ENCODE data around the gene AMY2B. TPM values are rescaled to one million over a fixed set of nuclear protein-coding genes. Genes with fewer than 3 reads are reported as not detected.

The AMY2B gene
- total and polyA plus RNA-seq, 2 of the 8 experiments (the other 6 are each of a cell fraction or from before 2014, with no cell fraction given), result 2.0 to 2.1 TPM

DNA sequence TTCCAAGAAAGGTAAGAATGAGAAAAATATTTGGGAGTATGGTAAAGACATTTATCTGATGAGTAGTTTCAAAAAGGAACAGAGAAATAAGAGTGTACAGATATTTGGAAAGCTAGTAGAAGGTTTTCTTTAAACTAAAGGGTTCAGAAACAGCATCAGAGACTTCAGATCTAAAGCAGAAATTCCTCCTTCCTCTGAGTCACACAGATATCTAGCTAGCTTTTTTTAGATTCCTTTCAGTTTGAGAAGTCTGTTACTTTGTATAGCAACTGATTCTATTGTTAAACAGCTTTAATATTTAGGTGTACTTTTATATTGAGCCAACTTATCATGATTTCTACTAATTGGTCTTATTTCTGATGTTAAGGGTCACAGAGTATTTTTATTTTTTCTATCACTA is 4.7 kb downstream of the AMY2B start:
- H3K4ac ChIP-seq (replicated peaks; ENCODE audit: insufficient read length, low read depth, low read length), result no peak overlapping the region
- no peak for DNase-seq (ENCODE audit: low read depth in 1 of 2, low spot score in 2 of 2)
- H3K79me1 ChIP-seq (ENCODE audit: low read depth, low read length), result no peaks in the 10 kb centered on the region
- no peak overlapping the region for H2BK5ac ChIP-seq (ENCODE audit: low read depth, low read length)
- no peak overlapping the region for H3K4me3 ChIP-seq (ENCODE audit: extremely low read depth in 1 of 4, insufficient read depth in 2 of 4, low read depth in 3 of 4, low read length in 4 of 4)
- no peak overlapping the region for H2AFZ ChIP-seq (ENCODE audit: low read length)
- no peaks in the 10 kb centered on the region for H3K23me2 ChIP-seq (ENCODE audit: low read depth, low read length)
- H4K8ac ChIP-seq (ENCODE audit: extremely low read depth, insufficient read depth, low read length), result no peak overlapping the region
- no peak overlapping the region for H3K23ac ChIP-seq (ENCODE audit: insufficient read length)
- no peak overlapping the region for H2BK12ac ChIP-seq (ENCODE audit: low read depth, low read length)
- POLR2A ChIA-PET (ENCODE audit: partially characterized antibody), result interaction anchor here (1.2 kb wide), 1 partner anchor 9 kb away, joined by 3 read pairs; no protein-coding TSS in a partner anchor
- H3K27me3 ChIP-seq (replicated peaks in 1 of 4; ENCODE audit: control insufficient read depth in 3 of 4, extremely low read depth in 1 of 4, insufficient read depth in 3 of 4, low read length in 3 of 4), result no peaks in the 10 kb centered on the region
- H4K91ac ChIP-seq (replicated peaks; ENCODE audit: insufficient read length, low read length), result no peak overlapping the region
- no peak overlapping the region for H3K27ac ChIP-seq (ENCODE audit: low read depth, low read length)
- no peak overlapping the region for H2BK120ac ChIP-seq (replicated peaks; ENCODE audit: low read depth, low read length)
- H3K4me2 ChIP-seq (ENCODE audit: insufficient read depth in 1 of 2, low read depth in 2 of 2, low read length in 2 of 2), result no peak overlapping the region
- CTCF ChIA-PET (ENCODE audit: partially characterized antibody), result interaction anchor here (0.6 kb wide), 1 partner anchor 1274 kb away, joined by 4 read pairs; no protein-coding TSS in a partner anchor
- H3K4me1 ChIP-seq (replicated peaks in 1 of 4; ENCODE audit: control insufficient read depth in 3 of 4, insufficient read depth in 4 of 4, low read length in 3 of 4), result no peaks in the 10 kb centered on the region
- no peaks in the 10 kb centered on the region for H3K36me3 ChIP-seq (ENCODE audit: control insufficient read depth in 2 of 4, insufficient read depth in 4 of 4, low read length in 3 of 4)
- no peak overlapping the region for H2BK20ac ChIP-seq (ENCODE audit: low read length)
- H4K20me1 ChIP-seq (replicated peaks in 1 of 2; ENCODE audit: control insufficient read depth in 1 of 2, insufficient read depth in 2 of 2, low read length in 2 of 2), result no peaks in the 10 kb centered on the region
- H3K79me2 ChIP-seq (ENCODE audit: control insufficient read depth in 1 of 2, insufficient read depth in 2 of 2, low read length in 2 of 2), result no peaks in the 10 kb centered on the region
- no peak overlapping the region for H2BK15ac ChIP-seq (ENCODE audit: low read length)
- H3K9ac ChIP-seq (replicated peaks in 1 of 4; ENCODE audit: extremely low read depth in 1 of 4, low read depth in 3 of 4, low read length in 3 of 4), result no peak overlapping the region
- FAIRE-seq, result no peak
- no peak overlapping the region for H2AK5ac ChIP-seq (ENCODE audit: low read depth, low read length)
- no peak overlapping the region for H3K14ac ChIP-seq (ENCODE audit: insufficient read length)
- H3K56ac ChIP-seq (replicated peaks; ENCODE audit: insufficient read length, low read depth, low read length), result no peak overlapping the region
- no peak overlapping the region for H3K18ac ChIP-seq (ENCODE audit: extremely low read depth, low read length)
- no peak overlapping the region for H4K5ac ChIP-seq (ENCODE audit: insufficient read length, low read depth, low read length)
- no peaks in the 10 kb centered on the region for H3K9me3 ChIP-seq (ENCODE audit: insufficient read depth in 2 of 2, low read depth in 1 of 2, low read length in 1 of 2)
- TF ChIP-seq SP2 (IDR thresholded peaks at IDR 0.05; ENCODE audit: low read length), result no peak
- TF ChIP-seq, protein P1, sequence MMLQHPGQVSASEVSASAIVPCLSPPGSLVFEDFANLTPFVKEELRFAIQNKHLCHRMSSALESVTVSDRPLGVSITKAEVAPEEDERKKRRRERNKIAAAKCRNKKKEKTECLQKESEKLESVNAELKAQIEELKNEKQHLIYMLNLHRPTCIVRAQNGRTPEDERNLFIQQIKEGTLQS (IDR thresholded peaks at IDR 0.05; ENCODE audit: insufficient read depth, low read depth, low read length), result no peak
- no peak for TF ChIP-seq SIN3A (conservative IDR thresholded peaks at IDR 0.05 in 1 of 2, IDR thresholded peaks at IDR 0.05 in 1 of 2; ENCODE audit: low read depth in 1 of 2, low read length in 2 of 2)
- no peak for TF ChIP-seq CBX5 (IDR thresholded peaks at IDR 0.05; ENCODE audit: low read depth, low read length)
- TF ChIP-seq MAFK (IDR thresholded peaks at IDR 0.05; ENCODE audit: low read depth, low read length), result no peak
- no peak for TF ChIP-seq TBP (IDR thresholded peaks at IDR 0.05; ENCODE audit: low read depth, low read length)
- TF ChIP-seq SUZ12 (IDR thresholded peaks at IDR 0.05; ENCODE audit: low read length), result no peak
- no peak for TF ChIP-seq RAD21 (IDR thresholded peaks at IDR 0.05 in 1 of 2, conservative IDR thresholded peaks at IDR 0.05 in 1 of 2; ENCODE audit: low read depth in 2 of 2, low read length in 2 of 2)
- no peak for TF ChIP-seq RFX5 (IDR thresholded peaks at IDR 0.05; ENCODE audit: borderline replicate concordance, low read depth, low read length)
- TF ChIP-seq TCF12 (IDR thresholded peaks at IDR 0.05; ENCODE audit: low read depth, low read length), result no peak
- TF ChIP-seq POLR2AphosphoS5 (IDR thresholded peaks at IDR 0.05; ENCODE audit: low read depth, low read length), result no peak
- TF ChIP-seq NRF1 (IDR thresholded peaks at IDR 0.05; ENCODE audit: low read depth, low read length), result no peak
- TF ChIP-seq POLR2A (IDR thresholded peaks at IDR 0.05; ENCODE audit: control extremely low read depth in 1 of 2, low read depth in 2 of 2, low read length in 2 of 2), result no peak
- TF ChIP-seq SRF (IDR thresholded peaks at IDR 0.05; ENCODE audit: low read depth, low read length), result no peak
